HEK293 (cell line): ENCODE measurements around the gene ALDH16A1.

Experiments used
- BCL11B ChIP-seq: fragments of 450-650 bp; formaldehyde crosslinking; IDR thresholded peaks from 2 replicates; pipeline ENCODE4 v1.5.1; 2016; ENCODE audit warnings: low read depth, missing biosample characterization, missing genetic modification characterization
- CTCF ChIP-seq: fragments of 450-650 bp; formaldehyde crosslinking; IDR thresholded peaks from 2 replicates; pipeline ENCODE4 v1.5.1; 2016; ENCODE audit warnings: missing biosample characterization, missing genetic modification characterization
- GFI1B ChIP-seq: fragments of 450-650 bp; formaldehyde crosslinking; IDR thresholded peaks from 2 replicates; pipeline ENCODE4 v1.5.1; 2016; ENCODE audit warnings: missing biosample characterization, missing genetic modification characterization
- GLI2 ChIP-seq: fragments of 450-650 bp; formaldehyde crosslinking; IDR thresholded peaks from 2 replicates; pipeline ENCODE4; 2017; ENCODE audit warnings: missing biosample characterization, missing genetic modification characterization, low read depth, borderline replicate concordance
- KLF7 ChIP-seq: fragments of 450-650 bp; formaldehyde crosslinking; IDR thresholded peaks from 2 replicates; pipeline ENCODE4 v1.5.1; 2016; ENCODE audit warnings: missing biosample characterization, missing genetic modification characterization, borderline replicate concordance
- MYNN ChIP-seq: fragments of 450-650 bp; formaldehyde crosslinking; IDR thresholded peaks from 2 replicates; pipeline ENCODE4 v1.5.1; 2016; ENCODE audit warnings: missing biosample characterization, missing genetic modification characterization, borderline replicate concordance
- SALL2 ChIP-seq: fragments of 450-650 bp; formaldehyde crosslinking; IDR thresholded peaks from 2 replicates; pipeline ENCODE4 v1.5.0; 2017; ENCODE audit warnings: missing biosample characterization, mild to moderate bottlenecking, missing genetic modification characterization, borderline replicate concordance
- SP3 ChIP-seq: fragments of 450-650 bp; formaldehyde crosslinking; IDR thresholded peaks from 2 replicates; pipeline ENCODE4 v1.5.1; 2016; ENCODE audit warnings: missing biosample characterization, missing genetic modification characterization
- TRIM28 ChIP-seq: IDR thresholded peaks from 2 replicates; pipeline ENCODE4 v1.6.1; 2011; ENCODE audit warnings: low read length, control low read depth, borderline replicate concordance
- YY2 ChIP-seq: fragments of 450-650 bp; formaldehyde crosslinking; IDR thresholded peaks from 2 replicates; pipeline ENCODE4 v1.5.1; 2016; ENCODE audit warnings: missing biosample characterization, missing genetic modification characterization
- ZBTB1 ChIP-seq: fragments of 450-650 bp; formaldehyde crosslinking; IDR thresholded peaks from 2 replicates; pipeline ENCODE4 v1.5.1; 2016; ENCODE audit warnings: missing biosample characterization, missing genetic modification characterization
- ZBTB10 ChIP-seq: fragments of 450-650 bp; formaldehyde crosslinking; IDR thresholded peaks from 2 replicates; pipeline ENCODE4 v1.5.1; 2016; ENCODE audit warnings: missing biosample characterization, missing genetic modification characterization
- ZBTB21 ChIP-seq: fragments of 450-650 bp; formaldehyde crosslinking; IDR thresholded peaks from 2 replicates; pipeline ENCODE4 v1.5.1; 2017; ENCODE audit warnings: missing biosample characterization, missing genetic modification characterization
- ZFHX2 ChIP-seq: fragments of 450-650 bp; formaldehyde crosslinking; conservative IDR thresholded peaks from 2 replicates; pipeline ENCODE4 v1.5.1; 2016; ENCODE audit warnings: missing biosample characterization, missing genetic modification characterization
- ZFP41 ChIP-seq: fragments of 450-650 bp; formaldehyde crosslinking; IDR thresholded peaks from 2 replicates; pipeline ENCODE4 v1.5.1; 2016; ENCODE audit warnings: missing biosample characterization, missing genetic modification characterization, borderline replicate concordance
- ZNF138 ChIP-seq: fragments of 450-650 bp; formaldehyde crosslinking; IDR thresholded peaks from 2 replicates; pipeline ENCODE4 v1.5.1; 2016; ENCODE audit warnings: missing biosample characterization, missing genetic modification characterization, borderline replicate concordance
- ZNF157 ChIP-seq: fragments of 450-650 bp; formaldehyde crosslinking; IDR thresholded peaks from 2 replicates; pipeline ENCODE4 v1.5.1; 2016; ENCODE audit warnings: missing biosample characterization, missing genetic modification characterization
- ZNF221 ChIP-seq: fragments of 450-650 bp; formaldehyde crosslinking; IDR thresholded peaks from 2 replicates; pipeline ENCODE4 v1.5.1; 2017; ENCODE audit warnings: missing biosample characterization, missing genetic modification characterization, borderline replicate concordance
- ZNF23 ChIP-seq: fragments of 450-650 bp; formaldehyde crosslinking; IDR thresholded peaks from 2 replicates; pipeline ENCODE4 v1.5.1; 2016; ENCODE audit warnings: missing biosample characterization, missing genetic modification characterization, borderline replicate concordance
- ZNF324 ChIP-seq: fragments of 450-650 bp; formaldehyde crosslinking; IDR thresholded peaks from 2 replicates; pipeline ENCODE4 v1.5.1; 2016; ENCODE audit warnings: missing biosample characterization, missing genetic modification characterization
- ZNF354C ChIP-seq: fragments of 450-650 bp; formaldehyde crosslinking; IDR thresholded peaks from 2 replicates; pipeline ENCODE4 v1.5.1; 2016; ENCODE audit warnings: missing biosample characterization, missing genetic modification characterization, low read depth, borderline replicate concordance
- ZNF791 ChIP-seq: fragments of 450-650 bp; formaldehyde crosslinking; IDR thresholded peaks from 2 replicates; pipeline ENCODE4 v1.5.1; 2016; ENCODE audit warnings: missing biosample characterization, missing genetic modification characterization
- ZNF792 ChIP-seq: fragments of 450-650 bp; formaldehyde crosslinking; IDR thresholded peaks from 2 replicates; pipeline ENCODE4 v1.5.1; 2016; ENCODE audit warnings: missing biosample characterization, missing genetic modification characterization
- ZNF837 ChIP-seq: fragments of 450-650 bp; formaldehyde crosslinking; IDR thresholded peaks from 2 replicates; pipeline ENCODE4 v1.5.1; 2016; ENCODE audit warnings: missing biosample characterization, missing genetic modification characterization
- ZSCAN30 ChIP-seq: fragments of 450-650 bp; IDR thresholded peaks from 2 replicates; pipeline ENCODE4 v1.5.1; 2018; ENCODE audit warnings: missing biosample characterization, mild to moderate bottlenecking, missing genetic modification characterization, moderate library complexity
- TF ChIP-seq, protein P1 (sequence below): fragments of 450-650 bp; formaldehyde crosslinking; IDR thresholded peaks from 2 replicates; pipeline ENCODE4 v1.5.1; 2017; ENCODE audit warnings: missing biosample characterization, missing genetic modification characterization
- TF ChIP-seq, protein P2 (sequence below): fragments of 450-650 bp; formaldehyde crosslinking; IDR thresholded peaks from 2 replicates; pipeline ENCODE4 v1.5.1; 2017; ENCODE audit warnings: missing biosample characterization, missing genetic modification characterization
- TF ChIP-seq, protein P3 (sequence below): fragments of 450-650 bp; formaldehyde crosslinking; IDR thresholded peaks from 2 replicates; pipeline ENCODE4 v1.5.1; 2016; ENCODE audit warnings: missing biosample characterization, missing genetic modification characterization
- TF ChIP-seq, protein P4 (sequence below): IDR thresholded peaks from 2 replicates; pipeline ENCODE4 v1.6.1; 2011; ENCODE audit warnings: mild to moderate bottlenecking, low read depth, low read length, borderline replicate concordance

The ALDH16A1 gene

DNA sequence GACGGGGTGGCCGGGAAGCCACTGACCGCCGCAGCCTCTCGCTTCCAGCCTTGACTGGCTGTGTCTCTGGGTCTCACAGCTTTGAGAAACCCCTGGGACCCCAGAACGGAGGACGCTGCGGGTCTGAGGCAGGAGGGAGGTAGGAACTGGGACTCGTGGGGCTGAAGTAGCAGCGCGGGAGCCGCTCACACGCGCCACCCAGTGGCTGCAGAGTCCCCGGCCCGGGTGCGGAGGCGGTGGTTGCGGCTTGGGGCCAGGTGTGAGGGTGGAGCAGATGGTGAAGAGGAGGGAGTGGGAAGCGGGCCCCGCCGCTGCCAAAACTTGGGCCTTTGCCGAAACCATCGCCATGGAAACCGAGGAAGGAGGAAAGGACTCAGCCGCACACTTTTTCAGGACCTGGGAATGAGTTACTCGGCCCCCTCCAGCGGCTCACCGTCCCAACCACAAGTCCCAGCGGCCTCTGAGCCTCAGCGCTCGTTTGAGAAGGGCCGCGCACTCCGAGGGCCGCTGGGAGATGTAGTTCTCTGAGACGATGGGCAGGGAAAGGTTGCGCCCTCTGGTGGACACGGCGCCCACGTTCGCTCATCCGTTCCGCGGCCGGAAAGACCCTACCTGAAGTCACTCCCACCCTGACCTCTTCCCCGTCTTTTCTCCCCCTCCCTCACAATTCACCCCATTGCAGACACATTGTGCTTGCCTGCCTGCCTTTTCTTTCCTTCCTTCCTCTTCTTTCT is 9.5 kb upstream of the ALDH16A1 start (continued):
- TF ChIP-seq SP3 (peak; percentile 88), ZFP41 (no peak), ZNF791 (no peak), ZNF837 (tag by site-specific recombination) (no peak), ZNF324 (tag by site-specific recombination) (peak; percentile 81), ZFHX2 (tag by site-specific recombination) (peak; percentile 100), GLI2 (tag by site-specific recombination) (no peak), CTCF (tag by site-specific recombination) (peak; percentile 99), YY2 (tag by site-specific recombination) (no peak; the same call in 1 of the 2 replicates), GFI1B (tag by site-specific recombination) (no peak), ZNF792 (peak; percentile 75), ZNF157 (tag by site-specific recombination) (no peak), ZSCAN30 (peak; percentile 60), ZNF138 (tag by site-specific recombination) (no peak), ZNF354C (tag by site-specific recombination) (no peak), SALL2 (tag by site-specific recombination) (no peak), ZBTB10 (peak; percentile 83), TRIM28 (no peak), BCL11B (peak; percentile 56; the same call in 1 of the 2 replicates), KLF7 (tag by site-specific recombination) (no peak; the same call in 1 of the 2 replicates), ZBTB21 (no peak; the same call in none of the 2 replicates), ZNF23 (tag by site-specific recombination) (no peak), ZBTB1 (tag by site-specific recombination) (0 out of 2 replicates have a peak, but pooled peaks have one; percentile 37), MYNN (tag by site-specific recombination) (no peak), ZNF221 (peak; percentile 7; the same call in 1 of the 2 replicates)
- TF ChIP-seq, protein P1, sequence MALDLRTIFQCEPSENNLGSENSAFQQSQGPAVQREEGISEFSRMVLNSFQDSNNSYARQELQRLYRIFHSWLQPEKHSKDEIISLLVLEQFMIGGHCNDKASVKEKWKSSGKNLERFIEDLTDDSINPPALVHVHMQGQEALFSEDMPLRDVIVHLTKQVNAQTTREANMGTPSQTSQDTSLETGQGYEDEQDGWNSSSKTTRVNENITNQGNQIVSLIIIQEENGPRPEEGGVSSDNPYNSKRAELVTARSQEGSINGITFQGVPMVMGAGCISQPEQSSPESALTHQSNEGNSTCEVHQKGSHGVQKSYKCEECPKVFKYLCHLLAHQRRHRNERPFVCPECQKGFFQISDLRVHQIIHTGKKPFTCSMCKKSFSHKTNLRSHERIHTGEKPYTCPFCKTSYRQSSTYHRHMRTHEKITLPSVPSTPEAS (tag by site-specific recombination), result no peak; the same call in 1 of the 2 replicates
- TF ChIP-seq, protein P2, sequence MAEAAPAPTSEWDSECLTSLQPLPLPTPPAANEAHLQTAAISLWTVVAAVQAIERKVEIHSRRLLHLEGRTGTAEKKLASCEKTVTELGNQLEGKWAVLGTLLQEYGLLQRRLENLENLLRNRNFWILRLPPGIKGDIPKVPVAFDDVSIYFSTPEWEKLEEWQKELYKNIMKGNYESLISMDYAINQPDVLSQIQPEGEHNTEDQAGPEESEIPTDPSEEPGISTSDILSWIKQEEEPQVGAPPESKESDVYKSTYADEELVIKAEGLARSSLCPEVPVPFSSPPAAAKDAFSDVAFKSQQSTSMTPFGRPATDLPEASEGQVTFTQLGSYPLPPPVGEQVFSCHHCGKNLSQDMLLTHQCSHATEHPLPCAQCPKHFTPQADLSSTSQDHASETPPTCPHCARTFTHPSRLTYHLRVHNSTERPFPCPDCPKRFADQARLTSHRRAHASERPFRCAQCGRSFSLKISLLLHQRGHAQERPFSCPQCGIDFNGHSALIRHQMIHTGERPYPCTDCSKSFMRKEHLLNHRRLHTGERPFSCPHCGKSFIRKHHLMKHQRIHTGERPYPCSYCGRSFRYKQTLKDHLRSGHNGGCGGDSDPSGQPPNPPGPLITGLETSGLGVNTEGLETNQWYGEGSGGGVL (tag by site-specific recombination), result peak; percentile 76
- TF ChIP-seq, protein P3, sequence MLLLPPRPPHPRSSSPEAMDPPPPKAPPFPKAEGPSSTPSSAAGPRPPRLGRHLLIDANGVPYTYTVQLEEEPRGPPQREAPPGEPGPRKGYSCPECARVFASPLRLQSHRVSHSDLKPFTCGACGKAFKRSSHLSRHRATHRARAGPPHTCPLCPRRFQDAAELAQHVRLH (tag by site-specific recombination), result no peak
- TF ChIP-seq, protein P4, sequence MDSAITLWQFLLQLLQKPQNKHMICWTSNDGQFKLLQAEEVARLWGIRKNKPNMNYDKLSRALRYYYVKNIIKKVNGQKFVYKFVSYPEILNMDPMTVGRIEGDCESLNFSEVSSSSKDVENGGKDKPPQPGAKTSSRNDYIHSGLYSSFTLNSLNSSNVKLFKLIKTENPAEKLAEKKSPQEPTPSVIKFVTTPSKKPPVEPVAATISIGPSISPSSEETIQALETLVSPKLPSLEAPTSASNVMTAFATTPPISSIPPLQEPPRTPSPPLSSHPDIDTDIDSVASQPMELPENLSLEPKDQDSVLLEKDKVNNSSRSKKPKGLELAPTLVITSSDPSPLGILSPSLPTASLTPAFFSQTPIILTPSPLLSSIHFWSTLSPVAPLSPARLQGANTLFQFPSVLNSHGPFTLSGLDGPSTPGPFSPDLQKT, result no peak
